Measurements from ENCODE around the gene SELENON.

DNA sequence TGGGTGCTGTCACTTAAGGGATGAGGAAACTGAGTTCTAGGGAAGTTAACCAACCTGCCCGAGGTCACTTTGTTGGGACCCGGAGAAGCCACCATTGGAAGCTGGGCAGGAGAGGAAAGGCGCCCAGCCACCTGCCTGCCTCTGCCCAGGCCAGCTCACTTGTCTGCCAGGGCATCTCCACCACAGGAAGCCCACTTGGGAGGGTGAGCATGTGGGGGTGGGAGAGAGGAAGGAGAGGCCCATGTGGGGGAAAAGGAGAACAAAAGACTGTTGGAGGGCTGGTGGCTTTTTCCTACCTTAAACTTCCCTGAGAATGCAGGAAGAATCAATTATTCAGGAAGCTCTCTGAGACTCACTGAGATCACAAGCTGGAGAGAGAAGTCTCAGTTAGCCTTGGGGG is 43.8 kb upstream of the SELENON start:
- TF ChIP-seq, protein P1, sequence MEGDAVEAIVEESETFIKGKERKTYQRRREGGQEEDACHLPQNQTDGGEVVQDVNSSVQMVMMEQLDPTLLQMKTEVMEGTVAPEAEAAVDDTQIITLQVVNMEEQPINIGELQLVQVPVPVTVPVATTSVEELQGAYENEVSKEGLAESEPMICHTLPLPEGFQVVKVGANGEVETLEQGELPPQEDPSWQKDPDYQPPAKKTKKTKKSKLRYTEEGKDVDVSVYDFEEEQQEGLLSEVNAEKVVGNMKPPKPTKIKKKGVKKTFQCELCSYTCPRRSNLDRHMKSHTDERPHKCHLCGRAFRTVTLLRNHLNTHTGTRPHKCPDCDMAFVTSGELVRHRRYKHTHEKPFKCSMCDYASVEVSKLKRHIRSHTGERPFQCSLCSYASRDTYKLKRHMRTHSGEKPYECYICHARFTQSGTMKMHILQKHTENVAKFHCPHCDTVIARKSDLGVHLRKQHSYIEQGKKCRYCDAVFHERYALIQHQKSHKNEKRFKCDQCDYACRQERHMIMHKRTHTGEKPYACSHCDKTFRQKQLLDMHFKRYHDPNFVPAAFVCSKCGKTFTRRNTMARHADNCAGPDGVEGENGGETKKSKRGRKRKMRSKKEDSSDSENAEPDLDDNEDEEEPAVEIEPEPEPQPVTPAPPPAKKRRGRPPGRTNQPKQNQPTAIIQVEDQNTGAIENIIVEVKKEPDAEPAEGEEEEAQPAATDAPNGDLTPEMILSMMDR (IDR thresholded peaks at IDR 0.05), result no peak
- no peak for TF ChIP-seq POLR2A (IDR thresholded peaks at IDR 0.05)
